Embryonic facial prominence (tissue), 1 donor: Measurements from ENCODE around the gene SCARB2.

ENCODE experiments used
- DNase-seq: peaks from one replicate; pipeline ENCODE4 v3.0.0-alpha.2; 2016; ENCODE audit errors: extremely low spot score

Gene SCARB2

GRCh38 chr4:76148142-76148865 is 65.3 kb downstream of the SCARB2 start, which contains the start of gene NUP54:
Gene NUP54 (minus strand): TSS chr4:76148397. CDS start chr4:76148374, 23 bp downstream.
- peak; percentile 93 for DNase-seq

- DNase-seq, result peak; percentile 8
Observed at GRCh38 chr4:76147454-76148141, 66.0 kb downstream of the SCARB2 start.

GRCh38 chr4:76144546-76144945 is 69.1 kb downstream of the SCARB2 start:
- DNase-seq, result no peak

GRCh38 chr4:76141241-76141640 is 72.4 kb downstream of the SCARB2 start:
- DNase-seq, result no peak

- no peak for DNase-seq
Observed at GRCh38 chr4:76127754-76128153, 85.9 kb downstream of the SCARB2 start.

- no peak for DNase-seq
Observed at GRCh38 chr4:76125816-76126215, 87.8 kb downstream of the SCARB2 start.

- no peak for DNase-seq
Observed at GRCh38 chr4:76120199-76120598, 93.4 kb downstream of the SCARB2 start.

GRCh38 chr4:76117536-76117935 is 96.1 kb downstream of the SCARB2 start:
- no peak for DNase-seq

- DNase-seq, result no peak
Observed at GRCh38 chr4:76116821-76117220, 96.8 kb downstream of the SCARB2 start.
